ENCODE measurements around the gene NBAS.

DNA sequence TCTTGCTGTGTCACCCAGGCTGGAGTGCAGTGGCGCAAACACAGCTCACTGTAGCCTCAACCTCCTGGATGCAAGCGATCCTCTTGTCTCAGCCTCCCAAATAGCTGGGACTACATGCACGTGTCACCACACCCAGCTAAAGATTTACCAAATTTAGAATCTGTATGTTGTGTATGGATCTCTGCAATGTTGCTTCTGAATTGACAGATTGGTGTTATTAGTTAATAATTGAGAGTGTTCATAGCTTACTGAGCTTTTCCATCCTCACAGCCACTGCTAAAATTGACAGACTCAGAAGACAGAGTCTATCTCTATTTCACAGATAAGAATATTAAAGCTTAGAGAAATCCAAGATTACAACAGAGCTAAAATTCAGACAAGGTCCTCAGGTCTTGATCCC lies 4.3 kb upstream of the NBAS start:
- no peak for TF ChIP-seq POLR2A (IDR thresholded peaks at IDR 0.05; ENCODE audit: low read length)
- no peak for TF ChIP-seq GATA1 (IDR thresholded peaks at IDR 0.05; ENCODE audit: low read depth, low read length)
